DMS153 treated with DMSO at 0.1 percent for 48 hours (cell line): ENCODE data around the gene RAI1.
"Not testable (repeated sequence)": the region's sequence is repeated elsewhere in the genome, so short reads cannot be mapped to it uniquely, and the experiment has no call there.

Source experiments
- DNase-seq: peaks from one replicate; lab custom pipeline; 2025; ENCODE audit not compliant: unreplicated experiment; lab: John Stamatoyannopoulos, UW

Gene RAI1

DNA sequence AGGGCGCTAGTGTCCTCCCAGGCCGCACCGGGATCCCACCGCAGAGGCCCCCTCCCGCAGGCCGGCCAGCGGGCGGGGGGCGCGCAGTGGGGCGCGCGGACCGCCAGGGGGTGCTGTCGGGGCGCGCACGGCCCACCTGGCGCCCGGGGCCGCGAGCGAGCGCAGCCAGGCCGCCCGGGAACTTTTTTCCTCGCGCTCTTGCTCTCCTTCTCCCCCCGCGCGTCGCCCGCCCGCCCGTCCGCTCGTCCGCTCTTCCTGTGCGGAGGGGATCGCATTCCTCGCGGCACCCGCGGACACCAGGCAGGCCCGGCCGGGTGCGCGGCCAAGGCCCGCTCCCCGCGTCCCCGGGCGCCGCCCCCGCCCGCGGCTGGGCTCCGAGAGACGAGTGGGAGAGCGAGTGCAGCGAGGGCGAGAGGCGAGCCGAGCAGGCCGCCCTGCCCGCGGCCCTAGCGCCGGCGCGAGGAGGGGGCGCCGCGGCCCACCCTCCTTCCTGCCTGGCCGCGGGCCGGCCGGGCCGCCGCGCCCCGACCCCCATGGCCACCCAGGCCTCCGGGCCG lies at the start of gene RAI1:
TSS of gene RAI1 (plus strand) at position 272 of the 557 bp plus-strand sequence. CDS start 111,491 bp downstream, outside the sequence.
- DNase-seq, result no peak

GRCh38 chr17:17632690-17633089 lies 48.6 kb upstream of the RAI1 start:
- DNase-seq, result not testable (repeated sequence)

- DNase-seq, result no peak
These were observed 47.9 kb upstream of the RAI1 start for GRCh38 chr17:17633310-17633709.

DNA sequence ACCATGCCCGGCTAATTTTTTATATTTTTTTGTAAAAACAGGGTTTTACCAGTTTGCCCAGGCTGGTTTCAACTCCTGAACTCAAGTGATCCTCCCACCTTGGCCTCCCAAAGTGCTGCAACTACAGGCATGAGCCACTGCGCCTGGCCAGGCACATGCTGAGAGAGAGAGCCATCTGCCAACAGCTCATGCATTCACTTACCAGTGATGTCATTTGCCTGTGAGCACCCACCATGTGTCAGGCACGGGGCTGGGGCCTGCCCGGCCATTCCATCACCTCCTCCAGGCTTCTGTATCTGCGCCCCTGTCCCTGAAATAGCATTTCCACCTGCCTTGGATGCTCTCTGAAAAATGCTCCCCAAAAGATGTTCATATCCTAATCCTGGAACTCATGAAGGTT lies 46.1 kb upstream of the RAI1 start:
- no peak for DNase-seq

DNA sequence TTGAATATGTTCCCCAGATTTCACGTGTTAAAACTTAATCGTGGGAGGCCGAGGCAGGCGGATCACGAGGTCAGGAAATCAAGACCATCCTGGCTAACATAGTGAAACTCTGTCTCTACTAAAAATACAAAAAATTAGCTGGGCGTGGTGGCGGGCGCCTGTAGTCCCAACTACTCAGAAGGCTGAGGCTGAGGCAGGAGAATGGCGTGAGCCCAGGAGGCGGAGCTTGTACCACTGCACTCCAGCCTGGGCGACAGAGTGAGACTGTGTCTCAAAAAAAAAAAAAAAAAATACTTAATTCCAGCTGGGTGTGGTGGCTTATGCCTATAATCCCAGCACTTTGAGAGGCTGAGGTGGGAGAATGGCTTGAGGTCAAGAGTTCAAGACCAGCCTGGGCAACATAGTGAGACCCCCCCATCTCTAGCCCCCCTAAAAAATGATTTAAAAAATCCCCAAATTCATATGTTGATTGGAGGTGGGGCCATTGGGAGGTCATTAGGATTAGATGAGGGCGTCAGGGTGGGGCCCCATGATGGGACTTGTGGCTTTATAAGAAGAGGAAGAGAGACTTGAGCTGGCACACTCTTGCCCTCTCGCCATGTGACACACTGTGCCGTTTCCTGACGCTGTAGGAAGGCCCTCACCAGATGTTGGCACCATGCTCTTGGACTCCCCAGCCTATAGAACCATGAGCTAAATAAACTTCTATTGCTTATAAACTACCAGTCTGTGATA lies 45.6 kb upstream of the RAI1 start:
- DNase-seq, result not testable (repeated sequence)

DNA sequence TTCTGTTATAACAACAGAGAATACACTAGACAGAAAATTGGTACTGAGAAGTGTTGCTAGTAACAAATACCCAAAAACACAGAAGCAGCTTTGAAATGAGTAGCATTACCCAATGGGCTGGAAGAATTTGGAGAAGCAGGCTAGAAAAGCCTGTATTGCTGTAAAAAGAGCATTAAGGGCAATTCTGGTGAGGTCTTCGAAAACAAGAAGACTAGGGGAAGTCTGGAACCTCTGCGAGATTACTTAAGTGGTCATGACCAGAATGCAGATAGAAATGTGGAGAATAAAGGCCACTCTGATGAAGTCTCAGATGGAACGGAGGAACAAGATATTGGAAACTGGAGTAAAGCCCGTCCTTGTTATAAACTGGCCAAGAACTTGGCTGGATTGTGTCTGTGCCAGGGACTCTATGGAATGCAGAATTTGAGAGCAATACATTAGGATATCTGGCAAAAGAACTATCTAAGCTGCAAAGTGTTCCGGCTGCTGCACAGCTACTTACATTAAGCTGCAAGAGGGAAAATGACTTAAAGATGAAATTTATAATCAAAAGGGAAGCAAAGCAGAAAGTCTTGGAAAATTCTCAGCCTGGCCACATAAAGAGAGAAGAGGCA lies 44.9 kb upstream of the RAI1 start:
- DNase-seq, result no peak

DNA sequence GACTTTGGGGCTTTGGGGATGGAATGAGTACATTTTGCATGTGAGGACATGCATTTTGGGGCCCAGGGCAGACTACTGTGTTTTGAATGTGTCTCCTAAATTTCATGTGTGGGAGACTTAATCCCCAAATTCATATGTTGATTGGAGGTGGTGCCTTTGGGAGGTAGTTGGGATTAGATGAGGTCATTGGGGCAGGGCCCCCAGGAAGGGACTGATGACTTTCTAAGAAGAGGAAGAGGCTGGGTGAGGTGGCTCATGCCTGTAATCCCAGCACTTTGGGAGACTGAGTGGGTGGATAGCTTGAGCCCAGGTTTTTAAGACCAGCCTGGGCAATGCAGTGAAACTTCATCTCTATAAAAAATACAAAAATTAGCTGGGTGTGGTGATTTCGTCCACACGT lies 42.8 kb upstream of the RAI1 start:
- DNase-seq, result no peak

DNA sequence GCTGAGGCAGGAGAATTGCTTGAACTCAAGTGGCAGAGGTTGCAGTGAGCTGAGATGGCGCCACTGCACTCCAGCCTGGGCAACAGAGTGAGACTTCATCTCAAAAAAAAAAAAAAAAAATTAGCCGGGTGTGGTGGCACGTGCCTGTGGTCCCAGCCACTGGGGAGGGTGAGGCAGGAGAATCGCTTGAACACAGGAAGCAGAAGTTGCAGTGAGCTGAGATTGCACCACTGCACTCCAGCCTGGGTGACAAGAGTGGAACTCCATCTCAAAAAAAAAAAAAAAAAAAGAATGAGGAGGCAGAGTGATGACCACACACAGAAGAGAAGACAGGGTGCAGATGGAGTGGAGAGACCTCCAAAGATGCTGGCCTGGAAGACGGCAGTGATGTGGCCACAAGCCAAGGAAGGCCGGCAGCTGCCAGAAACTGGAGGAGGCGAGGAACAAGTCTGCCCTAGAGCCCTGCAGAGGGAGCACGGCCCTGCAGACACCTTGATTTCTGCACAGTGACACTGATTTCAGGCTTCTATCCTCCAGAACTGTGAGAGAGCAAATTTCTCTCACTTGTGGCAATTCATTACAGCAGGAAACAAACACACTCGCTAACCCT lies 41.5 kb upstream of the RAI1 start:
- DNase-seq, result not testable (repeated sequence)

- peak; percentile 31 for DNase-seq
These were observed 39.4 kb upstream of the RAI1 start for GRCh38 chr17:17641621-17642409.

DNA sequence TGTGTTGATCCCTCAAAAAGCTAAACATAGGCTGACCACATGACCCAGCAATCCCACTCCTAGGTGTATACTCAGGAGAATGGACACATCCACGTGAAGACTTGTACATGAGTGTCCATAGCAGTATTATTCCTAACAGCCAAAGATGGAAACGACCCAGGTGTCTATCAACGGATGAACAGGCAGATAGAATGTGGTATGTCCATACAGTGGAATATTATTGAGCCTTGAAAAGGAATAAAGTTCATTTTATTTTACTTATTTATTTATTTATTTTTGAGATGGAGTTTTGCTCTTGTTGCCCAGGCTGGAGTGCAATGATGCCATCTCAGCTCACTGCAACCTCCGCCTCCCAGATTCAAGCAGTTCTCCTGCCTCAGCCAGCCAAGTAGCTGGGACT lies 36.1 kb upstream of the RAI1 start:
- DNase-seq, result not testable (repeated sequence)

GRCh38 chr17:17645961-17646360 lies 35.3 kb upstream of the RAI1 start:
- DNase-seq, result no peak

DNA sequence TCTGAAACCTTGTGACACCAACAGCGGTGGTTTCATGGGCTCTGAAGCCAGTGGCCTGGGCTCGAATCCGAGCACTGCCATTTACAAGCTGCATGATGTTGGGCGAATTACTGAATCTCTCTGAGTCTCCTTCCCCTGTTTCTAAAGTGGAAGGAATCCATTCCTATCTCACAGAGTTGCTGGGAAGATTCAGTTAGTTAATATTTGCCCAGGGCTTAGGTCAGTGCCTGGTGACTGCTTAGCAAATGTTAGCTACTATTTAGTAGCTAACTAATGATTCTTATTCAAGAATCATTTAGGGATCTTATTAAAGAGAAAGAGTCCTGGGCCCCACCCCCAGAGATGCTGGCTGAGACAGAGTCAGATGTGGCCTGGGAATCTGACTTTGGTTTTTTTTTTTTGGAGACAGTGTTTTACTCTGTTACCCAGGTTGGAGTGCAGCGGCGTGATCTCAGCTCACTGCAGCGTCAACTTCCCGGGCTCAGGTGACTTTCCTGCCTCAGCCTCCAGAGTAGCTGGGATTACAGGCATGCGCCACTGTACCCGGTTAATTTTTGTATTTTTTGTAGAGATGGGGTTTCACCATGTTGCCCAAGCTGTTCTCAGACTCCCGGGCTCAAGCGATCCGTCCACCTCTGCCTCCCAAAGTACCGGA lies 33.6 kb upstream of the RAI1 start:
- no peak for DNase-seq

GRCh38 chr17:17648762-17649161 lies 32.5 kb upstream of the RAI1 start:
- DNase-seq, result no peak

DNA sequence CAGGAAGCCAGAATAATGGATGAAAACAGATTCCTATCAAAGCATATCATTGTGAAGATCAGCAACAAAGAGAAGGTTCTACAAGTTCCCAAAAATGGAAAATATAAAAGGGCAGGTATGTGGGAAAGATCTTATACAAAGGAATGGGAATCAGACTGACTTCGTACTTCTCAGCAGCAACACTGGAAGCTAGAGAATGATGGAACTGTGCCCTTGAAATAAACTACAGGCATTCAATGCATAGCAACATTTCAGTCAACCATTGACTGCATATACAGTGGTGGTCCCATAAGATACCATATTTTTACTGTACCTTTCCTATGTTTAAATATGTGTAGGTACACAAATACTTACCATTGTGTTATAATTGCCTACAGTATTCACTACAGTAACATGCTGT lies 30.3 kb upstream of the RAI1 start:
- DNase-seq, result no peak

DNA sequence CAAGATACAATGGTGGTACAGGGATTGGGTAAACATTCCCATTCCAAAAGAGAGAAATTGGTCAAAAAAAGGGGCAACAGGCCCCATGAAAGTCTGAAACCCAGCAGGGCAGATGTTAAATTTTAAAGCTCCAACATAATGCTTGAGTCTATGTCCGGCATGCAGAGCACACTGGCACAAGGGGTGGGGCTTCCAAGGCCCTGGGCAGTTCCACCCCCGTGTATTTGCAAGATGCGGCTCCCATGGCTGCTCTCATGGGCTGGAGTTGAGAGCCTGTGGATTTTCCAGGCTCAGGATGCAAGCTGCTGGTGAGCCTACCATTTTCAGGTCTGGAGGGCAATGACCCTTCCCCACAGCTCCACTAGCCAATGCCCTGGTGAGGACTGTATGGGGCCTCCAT lies 27.9 kb upstream of the RAI1 start:
- DNase-seq, result no peak

- DNase-seq, result no peak
These were observed 21.9 kb upstream of the RAI1 start for GRCh38 chr17:17659340-17659739.

GRCh38 chr17:17661134-17661533 lies 20.1 kb upstream of the RAI1 start:
- DNase-seq, result no peak

DNA sequence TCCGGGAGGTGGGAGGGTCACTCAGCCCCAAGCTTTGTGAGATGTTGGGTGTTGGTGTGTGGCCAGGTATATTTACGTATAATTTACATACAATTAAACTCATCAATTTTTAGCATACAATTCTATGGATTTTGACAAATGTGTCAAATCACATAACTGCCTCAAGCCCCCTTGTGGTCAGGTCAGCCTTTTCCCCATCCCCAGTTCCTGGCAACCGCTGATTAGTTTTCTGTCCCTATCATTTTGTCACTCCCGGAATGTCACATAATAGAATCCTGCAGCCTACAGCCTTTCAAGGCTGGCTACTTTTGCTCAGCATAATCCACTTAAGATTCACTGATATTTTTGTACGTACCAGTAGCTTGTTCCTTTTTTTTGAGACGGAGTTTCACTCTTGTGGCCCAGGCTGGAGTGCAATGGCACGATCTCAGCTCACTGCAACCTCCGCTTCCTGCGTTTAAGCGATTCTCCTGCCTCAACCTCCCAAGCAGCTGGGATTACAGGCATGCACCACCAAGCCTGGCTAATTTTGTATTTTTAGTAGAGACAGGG lies 19.3 kb upstream of the RAI1 start:
- DNase-seq, result no peak

GRCh38 chr17:17663160-17664063 lies 17.8 kb upstream of the RAI1 start:
- DNase-seq, result no peak
